ENCODE data around the gene DBX1.
A peak's percentile ranks its signal among the peaks of the same experiment; 100 is the strongest.

The DBX1 gene

DNA sequence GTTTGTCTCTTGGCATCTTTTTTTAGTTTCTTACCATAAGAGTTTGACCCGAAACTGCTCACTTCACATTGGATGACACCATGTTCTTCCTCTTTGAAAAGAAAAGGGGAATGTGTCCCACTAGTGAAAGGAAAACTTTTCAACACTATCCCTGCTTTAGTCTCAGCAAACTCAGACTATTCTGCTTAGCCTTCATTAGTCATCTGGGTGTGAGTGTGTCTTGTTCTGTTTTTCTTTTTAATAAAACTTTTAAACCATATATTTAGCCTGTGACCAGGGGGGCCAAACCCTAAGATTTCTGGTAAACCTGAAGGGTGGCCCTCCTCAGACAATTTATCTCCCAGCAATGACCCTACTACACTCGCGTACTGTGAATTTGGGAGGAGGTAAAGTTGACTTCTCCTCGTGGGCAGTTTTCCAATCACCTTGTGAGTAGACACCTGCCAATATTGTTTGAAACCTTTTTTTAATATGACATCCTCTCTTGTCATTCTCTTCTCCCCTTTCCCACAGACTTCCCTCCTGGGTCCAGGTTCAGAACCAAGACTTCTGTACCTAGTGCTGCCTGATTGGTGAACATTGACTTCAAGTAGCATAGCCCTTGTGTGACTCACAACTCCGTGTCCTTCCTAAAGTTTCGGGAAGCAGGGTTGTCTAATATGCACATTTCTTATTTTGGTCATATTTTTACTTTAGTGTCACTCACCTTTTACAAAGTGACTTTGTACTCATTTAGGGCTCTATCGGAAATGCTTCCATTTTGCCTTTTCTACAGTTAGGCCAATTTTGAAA, 39.9 kb downstream of the DBX1 start:
- no peak for DNase-seq

GRCh38 chr11:20119315-20119714, 41.0 kb downstream of the DBX1 start:
- no peak for DNase-seq

- DNase-seq: no peak
Measured at GRCh38 chr11:20118209-20118608, 42.1 kb downstream of the DBX1 start.

DNA sequence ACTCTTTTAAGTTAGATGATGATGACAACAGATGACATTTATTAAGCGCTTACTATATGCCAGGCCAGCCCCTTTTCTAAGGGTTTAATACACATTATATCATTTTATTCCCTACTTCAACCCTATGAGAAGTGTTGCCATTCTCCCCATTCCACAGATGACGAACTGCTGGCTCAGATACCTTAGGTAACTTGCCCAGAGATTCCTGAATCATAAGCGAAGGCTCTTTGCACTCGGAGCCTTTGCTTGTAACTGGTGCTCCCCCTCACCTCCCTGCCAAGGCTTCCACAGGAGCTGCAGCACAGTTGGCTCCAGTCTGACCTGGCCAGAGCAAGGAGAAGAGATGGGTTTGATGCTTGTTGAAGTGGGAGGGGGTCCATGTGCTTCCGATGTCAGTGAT, 43.0 kb downstream of the DBX1 start:
- no peak for DNase-seq

GRCh38 chr11:20116825-20117224, 43.5 kb downstream of the DBX1 start:
- no peak for DNase-seq

DNA sequence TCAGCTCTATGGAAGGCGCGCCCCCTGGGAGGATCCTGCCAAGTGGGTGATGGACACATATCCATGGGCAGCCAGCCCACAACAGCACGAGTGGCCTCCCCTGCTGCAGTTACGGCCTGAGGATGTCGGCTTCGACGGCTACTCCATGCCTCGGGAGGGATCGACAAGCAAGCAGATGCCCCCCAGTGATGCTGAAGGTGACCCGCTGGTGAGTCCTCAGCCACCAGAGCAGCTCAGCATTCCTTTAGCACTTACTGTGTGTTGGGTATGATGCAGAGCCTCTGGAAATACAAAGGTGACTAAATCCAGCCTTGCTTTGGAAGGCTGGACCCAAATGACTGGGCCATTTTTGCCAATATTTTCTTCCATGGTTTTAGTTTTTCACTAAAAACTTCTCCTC, 45.7 kb downstream of the DBX1 start:
- no peak for DNase-seq

- no peak for DNase-seq
Measured at GRCh38 chr11:20113149-20113438, 47.2 kb downstream of the DBX1 start.

DNA sequence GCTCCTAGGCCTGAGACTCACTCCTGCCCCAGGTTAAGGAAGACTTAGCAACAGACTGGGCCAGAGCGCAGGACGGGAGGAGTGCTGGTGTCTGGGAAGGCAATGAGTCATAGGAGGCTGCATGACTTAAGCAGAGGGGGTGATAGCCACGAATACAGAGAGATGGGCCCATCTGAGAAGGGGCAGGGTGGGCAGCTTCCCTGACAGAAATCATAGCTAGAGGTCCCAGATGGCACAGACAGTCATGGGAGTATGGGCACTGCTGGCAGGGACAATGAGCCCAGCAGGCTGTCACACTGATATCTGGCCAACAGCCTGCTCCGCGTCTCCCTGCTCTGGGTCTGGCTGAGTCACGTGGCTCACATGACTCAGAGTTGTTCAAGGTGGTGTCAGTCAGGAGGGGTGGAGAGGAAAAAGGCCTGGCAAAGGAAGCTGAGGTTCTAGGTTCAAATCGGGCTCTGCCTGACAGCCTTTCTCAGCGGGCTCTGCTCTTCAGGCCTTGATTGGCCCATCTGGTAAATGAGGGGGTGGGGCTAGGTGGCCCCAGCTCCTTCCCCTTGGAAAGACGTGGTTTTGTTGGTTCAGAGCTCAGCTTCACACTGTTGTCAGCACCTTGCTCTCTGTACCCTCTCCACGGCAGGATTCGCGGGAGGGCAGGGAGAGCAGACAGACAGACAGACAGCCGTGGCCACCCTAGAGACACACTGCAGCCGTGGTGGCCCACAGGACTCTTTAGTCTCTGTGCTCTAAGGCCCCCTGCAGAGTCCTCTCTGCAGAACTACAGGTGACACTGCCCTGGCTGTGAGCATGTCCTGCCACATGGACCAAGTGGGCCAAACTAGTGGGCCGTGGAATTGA, 47.8 kb downstream of the DBX1 start:
- no peak for DNase-seq

DNA sequence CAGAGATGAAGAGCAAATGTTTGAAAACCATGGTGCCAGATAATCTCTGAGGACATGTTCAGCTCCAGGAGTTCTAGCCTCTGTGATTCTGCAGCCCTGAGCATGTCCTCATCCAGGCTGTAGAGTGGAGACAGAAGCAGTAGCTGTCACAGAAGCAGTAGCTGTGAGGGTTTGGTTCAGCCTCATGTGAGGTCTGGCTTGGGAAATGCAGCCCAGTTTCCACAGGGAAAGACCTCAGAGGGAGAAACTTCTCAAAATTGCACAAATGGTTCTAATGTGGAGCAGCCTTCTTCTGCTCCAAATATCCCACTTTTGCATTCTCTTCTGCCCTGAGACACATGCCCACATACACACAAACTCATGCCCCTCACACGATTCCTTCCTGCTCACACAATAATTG, 48.4 kb downstream of the DBX1 start:
- no peak for DNase-seq

DNA sequence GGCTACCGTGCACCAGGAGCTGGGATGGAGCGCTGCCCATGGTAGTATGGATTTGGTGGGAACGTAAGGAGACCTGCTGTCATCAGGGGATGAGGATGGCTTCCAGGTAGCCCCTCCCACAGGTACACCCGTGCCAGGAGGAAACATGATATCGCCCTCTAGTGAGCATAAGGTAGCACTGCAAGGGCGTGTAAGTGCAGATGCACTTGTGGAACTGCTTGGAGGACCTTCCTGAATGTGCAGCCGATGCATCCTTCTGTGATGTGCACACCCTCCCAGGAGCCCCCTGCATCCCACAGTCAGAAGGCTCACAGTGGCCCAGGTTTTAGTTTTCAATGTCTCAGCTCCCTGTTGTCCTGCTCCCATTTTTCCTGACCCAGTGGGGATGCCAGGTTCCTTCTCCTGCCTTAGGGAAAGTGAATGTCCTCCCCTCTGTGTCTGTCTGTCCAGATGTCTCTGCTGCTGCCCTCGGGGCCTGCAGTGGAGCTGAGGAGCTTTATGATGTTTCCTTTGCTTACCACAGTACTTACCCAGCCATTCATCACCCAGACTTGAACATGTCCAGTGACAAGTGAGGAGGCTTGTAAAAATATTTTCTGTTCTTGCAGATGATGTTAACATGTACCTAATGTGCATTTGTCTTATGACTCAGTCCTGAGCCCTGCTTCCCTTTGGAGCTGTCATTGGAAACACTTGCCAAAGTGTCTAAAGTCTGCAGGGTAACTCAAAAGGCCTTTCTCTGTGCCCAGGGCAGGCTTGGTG, 49.2 kb downstream of the DBX1 start:
- peak; percentile 68 for DNase-seq

- DNase-seq: no peak
Measured at GRCh38 chr11:20109731-20110445, 50.4 kb downstream of the DBX1 start.
